ENCODE data around the gene PRRX2.
A peak's percentile ranks its signal among the peaks of the same experiment; 100 is the strongest.

PRRX2 gene

DNA sequence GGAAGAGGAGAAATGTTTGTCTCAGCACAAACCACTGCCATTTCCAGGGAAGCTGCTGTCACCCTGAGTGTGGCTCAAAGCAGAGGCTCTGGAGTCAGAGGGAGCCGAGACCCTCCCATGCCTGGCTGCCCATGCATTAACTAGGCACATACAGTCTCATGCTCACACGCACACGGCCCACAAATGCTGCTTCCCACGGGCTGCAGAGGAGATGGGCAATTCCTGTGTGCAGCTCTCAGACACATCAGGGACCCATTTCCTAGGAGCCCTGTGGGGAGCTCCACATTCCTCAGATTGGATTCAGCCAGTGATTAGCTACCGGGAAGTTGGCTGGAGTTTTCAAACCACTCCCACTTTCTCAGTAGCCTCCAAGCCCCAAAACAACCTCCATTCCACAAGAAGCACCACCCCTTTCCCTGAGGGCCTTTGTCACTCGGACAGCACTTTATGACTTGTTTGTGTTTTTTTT is 96.5 kb downstream of the PRRX2 start:
- DNase-seq (ENCODE audit: low read depth): peak; percentile 81

GRCh38 chr9:129762370-129762984 is 97.0 kb downstream of the PRRX2 start:
- DNase-seq (ENCODE audit: low read depth): peak; percentile 98

DNA sequence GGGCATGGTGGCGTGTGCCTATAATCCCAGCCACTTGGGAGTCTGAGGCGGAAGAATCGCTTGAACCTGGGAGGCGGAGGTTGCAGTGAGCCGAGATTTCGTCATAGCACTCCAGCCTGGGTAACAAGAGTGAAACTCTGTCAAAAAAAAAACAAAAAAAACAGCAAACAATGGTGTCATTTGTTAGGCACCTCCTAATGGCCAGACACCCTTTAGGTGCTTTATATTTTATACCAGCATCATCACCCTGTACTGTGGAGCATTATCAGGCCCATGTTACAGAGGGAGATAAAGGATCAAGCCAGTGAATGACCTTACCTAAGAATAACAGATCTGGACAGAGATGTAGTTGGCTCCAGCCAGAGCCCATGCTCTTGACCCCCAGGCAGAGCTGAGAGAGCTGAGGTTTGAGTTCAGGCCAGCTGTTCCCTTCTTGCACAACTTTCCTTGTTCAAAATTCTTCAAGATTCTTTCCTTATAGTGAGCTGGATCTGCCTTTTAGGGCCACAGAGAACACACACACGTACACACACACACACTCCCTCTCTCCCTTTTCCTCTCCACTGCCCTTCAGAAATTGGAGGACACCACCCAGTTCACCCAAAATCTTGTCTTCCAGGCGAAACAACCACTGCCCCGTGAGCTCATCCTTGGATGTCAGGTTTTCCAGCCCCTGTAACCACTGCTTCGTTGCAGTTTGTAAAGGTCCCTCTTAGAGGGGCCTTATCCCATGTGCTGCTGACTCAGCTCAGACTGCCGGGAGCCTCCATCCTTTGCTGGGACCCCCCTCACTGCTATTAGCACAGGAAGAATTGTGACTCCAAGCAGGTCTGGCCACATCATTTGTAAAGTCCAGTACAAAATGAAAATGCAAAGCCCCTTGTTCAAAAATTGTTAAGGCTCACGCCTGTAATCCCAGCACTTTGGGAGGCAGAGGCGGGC is 97.8 kb downstream of the PRRX2 start:
- peak; percentile 96 for DNase-seq (ENCODE audit: low read depth)

- no peak for DNase-seq (ENCODE audit: low read depth)
Measured at GRCh38 chr9:129765764-129766317, 100.4 kb downstream of the PRRX2 start.

DNA sequence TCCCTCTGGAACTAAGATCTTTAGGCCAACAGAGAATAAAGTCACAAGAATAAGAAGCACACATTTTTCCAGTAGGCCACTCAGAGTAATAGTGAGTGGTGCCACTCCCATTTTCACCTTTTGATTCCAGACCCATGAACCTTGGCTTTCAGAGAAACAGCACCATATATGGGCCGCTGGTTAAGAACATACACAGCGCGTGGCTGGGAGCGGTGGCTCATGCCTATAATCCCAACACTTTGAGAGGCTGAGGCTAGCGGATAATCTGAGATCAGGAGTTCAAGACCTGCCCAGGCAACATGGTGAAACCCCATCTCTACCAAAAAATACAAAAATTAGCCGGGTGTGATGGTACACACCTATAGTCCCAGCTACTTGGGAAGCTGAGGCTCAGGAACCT is 103.0 kb downstream of the PRRX2 start:
- DNase-seq (ENCODE audit: low read depth): no peak

DNA sequence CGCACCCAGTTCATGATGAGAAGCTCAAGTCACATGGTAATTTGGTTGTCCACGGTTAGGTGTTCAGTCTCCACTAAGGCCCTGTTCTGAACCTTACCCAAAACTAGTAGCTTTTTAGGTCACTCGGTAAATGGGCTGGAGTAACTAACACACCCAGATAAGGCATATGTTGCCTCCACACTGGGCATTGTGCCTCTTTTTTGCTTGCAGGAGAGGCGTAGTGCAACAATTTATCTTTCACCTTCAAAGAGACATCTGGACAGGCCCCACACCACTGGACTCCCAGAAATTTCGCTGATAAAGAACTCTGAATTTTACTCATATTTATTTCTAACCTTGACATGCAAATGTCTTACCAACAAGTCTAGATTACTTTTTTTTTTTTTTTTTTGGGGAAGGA is 104.2 kb downstream of the PRRX2 start:
- DNase-seq (ENCODE audit: low read depth): no peak

- DNase-seq (ENCODE audit: low read depth): no peak
Measured at GRCh38 chr9:129770741-129771140, 105.3 kb downstream of the PRRX2 start.
